ENCODE results near the gene APOL1.
"Not testable (repeated sequence)": the region's sequence is repeated elsewhere in the genome, so short reads cannot be mapped to it uniquely, and the experiment has no call there.

APOL1 gene

GRCh38 chr22:36226189-36226588 is 26.7 kb upstream of the APOL1 start:
- no peak for DNase-seq

- no peak for DNase-seq
These were observed 25.5 kb upstream of the APOL1 start for GRCh38 chr22:36227396-36227795.

- DNase-seq, result no peak
These were observed 25.1 kb upstream of the APOL1 start for GRCh38 chr22:36227806-36228205.

- DNase-seq, result not testable (repeated sequence)
These were observed 24.6 kb upstream of the APOL1 start for GRCh38 chr22:36228369-36228768.

- DNase-seq, result no peak
These were observed 24.0 kb upstream of the APOL1 start for GRCh38 chr22:36228944-36229343.

- not testable (repeated sequence) for DNase-seq
These were observed 23.3 kb upstream of the APOL1 start for GRCh38 chr22:36229649-36230048.

GRCh38 chr22:36231051-36231450 is 21.9 kb upstream of the APOL1 start:
- not testable (repeated sequence) for DNase-seq

GRCh38 chr22:36232715-36233401 is 20.1 kb upstream of the APOL1 start:
- DNase-seq, result no peak

GRCh38 chr22:36233796-36234195 is 19.1 kb upstream of the APOL1 start:
- no peak for DNase-seq

- no peak for DNase-seq
These were observed 18.7 kb upstream of the APOL1 start for GRCh38 chr22:36234213-36234612.

GRCh38 chr22:36234919-36235318 is 18.0 kb upstream of the APOL1 start:
- no peak for DNase-seq

- no peak for DNase-seq
These were observed 17.3 kb upstream of the APOL1 start for GRCh38 chr22:36235585-36235984.

- DNase-seq, result no peak
These were observed 16.3 kb upstream of the APOL1 start for GRCh38 chr22:36236388-36237319.

GRCh38 chr22:36237462-36238372 is 15.2 kb upstream of the APOL1 start:
- DNase-seq, result no peak

- no peak for DNase-seq
These were observed 14.4 kb upstream of the APOL1 start for GRCh38 chr22:36238373-36239149.

- no peak for DNase-seq
These were observed 13.9 kb upstream of the APOL1 start for GRCh38 chr22:36239150-36239400.

- peak; percentile 81 to 83 for DNase-seq
These were observed 13.3 kb upstream of the APOL1 start, which contains the start of gene APOL2 for GRCh38 chr22:36239401-36240171. TSS of gene APOL2 (minus strand) at chr22:36239527. CDS start at chr22:36233162, 6,365 bp downstream.

GRCh38 chr22:36243986-36244385 is 8.9 kb upstream of the APOL1 start:
- DNase-seq, result no peak

GRCh38 chr22:36244522-36245391 is 8.2 kb upstream of the APOL1 start:
- no peak for DNase-seq

GRCh38 chr22:36245805-36246356 is 7.1 kb upstream of the APOL1 start:
- DNase-seq, result no peak
